RPMI8226 (cell line): Measurements from ENCODE around the gene PACS1.
"Not testable (repeated sequence)": the region's sequence is repeated elsewhere in the genome, so short reads cannot be mapped to it uniquely, and the experiment has no call there.

Experiments used
- DNase-seq: peaks from one replicate; pipeline ENCODE4 v3.0.0-alpha.2; 2015

PACS1 gene

GRCh38 chr11:66069715-66070603, at the start of gene PACS1:
TSS of gene PACS1 (plus strand) at chr11:66070272. CDS start at chr11:66070487, 215 bp downstream.
- peak; percentile 88 for DNase-seq

- peak; percentile 40 for DNase-seq
Measured at GRCh38 chr11:66020618-66021357, 49.3 kb upstream of the PACS1 start.

GRCh38 chr11:66022401-66023185, 47.5 kb upstream of the PACS1 start:
- peak; percentile 89 for DNase-seq

GRCh38 chr11:66023186-66023440, 47.0 kb upstream of the PACS1 start:
- not testable (repeated sequence) for DNase-seq

- no peak for DNase-seq
Measured at GRCh38 chr11:66026017-66026529, 44.0 kb upstream of the PACS1 start, which contains the start of gene CATSPER1. TSS of gene CATSPER1 (minus strand) at chr11:66026479. CDS start at chr11:66026379, 100 bp downstream.

GRCh38 chr11:66032957-66033735, 36.9 kb upstream of the PACS1 start:
- DNase-seq: peak; percentile 71

- peak; percentile 40 for DNase-seq
Measured at GRCh38 chr11:66035653-66036333, 34.3 kb upstream of the PACS1 start.

- no peak for DNase-seq
Measured at GRCh38 chr11:66036334-66036710, 33.8 kb upstream of the PACS1 start.

- no peak for DNase-seq
Measured at GRCh38 chr11:66037327-66037726, 32.7 kb upstream of the PACS1 start.

- DNase-seq: no peak
Measured at GRCh38 chr11:66039765-66040164, 30.3 kb upstream of the PACS1 start.

GRCh38 chr11:66042227-66042995, 27.7 kb upstream of the PACS1 start:
- DNase-seq: no peak

- no peak for DNase-seq
Measured at GRCh38 chr11:66042996-66043906, 26.8 kb upstream of the PACS1 start.

- no peak for DNase-seq
Measured at GRCh38 chr11:66044757-66045156, 25.3 kb upstream of the PACS1 start.

GRCh38 chr11:66045177-66045639, 24.9 kb upstream of the PACS1 start:
- peak; percentile 96 for DNase-seq

- DNase-seq: peak; percentile 50
Measured at GRCh38 chr11:66046901-66047300, 23.2 kb upstream of the PACS1 start.

- DNase-seq: no peak
Measured at GRCh38 chr11:66047541-66048365, 22.3 kb upstream of the PACS1 start.

GRCh38 chr11:66048547-66049323, 21.3 kb upstream of the PACS1 start, which contains the start of gene GAL3ST3:
TSS of gene GAL3ST3 (minus strand) at chr11:66049161. CDS start at chr11:66045415, 3,746 bp downstream.
- DNase-seq: no peak
